Liver (tissue), 9 donors: ENCODE measurements around the gene SLC9A8. TPM values are rescaled to one million over a fixed set of nuclear protein-coding genes. Genes with fewer than 3 reads are reported as not detected.

ENCODE experiments used
- DNase-seq: peaks from one replicate; pipeline ENCODE4 v3.0.0-alpha.2; 2017; ENCODE audit warnings: low spot score
- H3K27ac ChIP-seq, 2 donors: one replicate each; pipeline ENCODE4 v1.7.0; 2013; ENCODE audit warnings: inconsistent platforms in 2 of 2, low read length in 2 of 2, control low read depth in 1 of 2, low read depth in 1 of 2, mild to moderate bottlenecking in 1 of 2
- H3K27me3 ChIP-seq, 4 donors: one replicate each; pipeline versions ENCODE4 v1.6.1 to v1.7.0; 2013; ENCODE audit warnings: low read length in 3 of 4, inconsistent platforms in 1 of 4, mild to moderate bottlenecking in 1 of 4, moderate library complexity in 1 of 4; ENCODE audit not compliant: control insufficient read depth in 4 of 4, insufficient read depth in 4 of 4
- H3K36me3 ChIP-seq, 4 donors: one replicate each; pipeline versions ENCODE4 v1.6.1 to v1.7.0; 2013; ENCODE audit warnings: low read length in 3 of 4, mild to moderate bottlenecking in 3 of 4, low read depth in 1 of 4, moderate library complexity in 1 of 4; ENCODE audit not compliant: control insufficient read depth in 4 of 4, insufficient read depth in 3 of 4
- H3K4me1 ChIP-seq, 4 donors: one replicate each; pipeline versions ENCODE4 v1.6.1 to v1.7.0; 2013; ENCODE audit warnings: low read length in 3 of 4, mild to moderate bottlenecking in 3 of 4, moderate library complexity in 1 of 4; ENCODE audit not compliant: control insufficient read depth in 4 of 4, insufficient read depth in 4 of 4
- H3K4me3 ChIP-seq, 3 donors: one replicate each; pipeline versions ENCODE4 v1.6.1 to v1.7.0; 2013; ENCODE audit warnings: low read length in 3 of 3, control low read depth in 1 of 3, low read depth in 1 of 3, mild to moderate bottlenecking in 1 of 3
- H3K9ac ChIP-seq, 2 donors: one replicate each; pipeline ENCODE4 v1.7.0; 2013; ENCODE audit warnings: low read length in 2 of 2, mild to moderate bottlenecking in 2 of 2, moderate library complexity in 2 of 2, control low read depth in 1 of 2, low read depth in 1 of 2
- H3K9me3 ChIP-seq, 4 donors: one replicate each; pipeline versions ENCODE4 v1.6.1 to v1.7.0; 2013; ENCODE audit warnings: low read length in 3 of 4; ENCODE audit not compliant: control insufficient read depth in 4 of 4
- ATF3 ChIP-seq: IDR thresholded peaks from 2 replicates; pipeline ENCODE4 v1.6.1; 2016; ENCODE audit warnings: antibody characterized with exemption
- CTCF ChIP-seq: fragments of 150-350 bp; IDR thresholded peaks from 2 replicates; pipeline ENCODE4 v1.5.1; 2017; ENCODE audit warnings: improper control_type of control experiment, low read depth, low read length; ENCODE audit not compliant: missing input control
- EGR1 ChIP-seq, 2 donors: IDR thresholded peaks; 2 replicates each; pipeline ENCODE4 v1.6.1; 2016 to 2018; ENCODE audit warnings: antibody characterized with exemption in 2 of 2, low read depth in 2 of 2
- FOXA1 ChIP-seq: IDR thresholded peaks from 2 replicates; pipeline ENCODE4 v1.6.1; 2016; ENCODE audit warnings: antibody characterized with exemption
- FOXA2 ChIP-seq: IDR thresholded peaks from 2 replicates; pipeline ENCODE4 v1.6.1; 2016; ENCODE audit warnings: antibody characterized with exemption
- HNF4A ChIP-seq, 2 donors: conservative IDR thresholded peaks; 2 replicates each; pipeline ENCODE4 v1.6.1; 2016; ENCODE audit warnings: antibody characterized with exemption in 2 of 2, mild to moderate bottlenecking in 2 of 2
- JUND ChIP-seq, 2 donors: IDR thresholded peaks; 2 replicates each; pipeline ENCODE4 v1.6.1; 2016; ENCODE audit warnings: antibody characterized with exemption in 2 of 2
- NR2F2 ChIP-seq: IDR thresholded peaks from 2 replicates; pipeline ENCODE4 v1.6.1; 2016; ENCODE audit warnings: antibody characterized with exemption
- RAD21 ChIP-seq, 2 donors: IDR thresholded peaks; 2 replicates each; pipeline ENCODE4 v1.6.1; 2016; ENCODE audit warnings: antibody characterized with exemption in 2 of 2, mild to moderate bottlenecking in 2 of 2
- REST ChIP-seq: IDR thresholded peaks from 2 replicates; pipeline ENCODE4 v1.6.1; 2016; ENCODE audit warnings: antibody characterized with exemption, mild to moderate bottlenecking
- RXRA ChIP-seq, 2 donors: IDR thresholded peaks; 2 replicates each; pipeline ENCODE4 v1.6.1; 2017 to 2018; ENCODE audit warnings: antibody characterized with exemption in 2 of 2, mild to moderate bottlenecking in 1 of 2
- TAF1 ChIP-seq: conservative IDR thresholded peaks from 2 replicates; pipeline ENCODE4 v1.6.1; 2016; ENCODE audit warnings: antibody characterized with exemption, mild to moderate bottlenecking
- YY1 ChIP-seq: IDR thresholded peaks from 2 replicates; pipeline ENCODE4 v1.6.1; 2016; ENCODE audit warnings: antibody characterized with exemption, mild to moderate bottlenecking
- WGBS: extraction: QIAGEN DNeasy Blood & Tissue Kit; methylation state at CpG from one replicate; pipeline ENCODE4 v1.1.7; 2013; 5-methylcytosine and 5-hydroxymethylcytosine counted together
- polyA plus RNA-seq, 2 donors: library from polyadenylated mRNA; stranded (reverse) in 1 of 2; unstranded in 1 of 2; fragments of 200-250 nt in 1 of 2; fragments of >200 nt in 1 of 2; fragmentation: Nextera tagmentation in 1 of 2; extraction: Ambion mirVana in 1 of 2; gene quantifications; one replicate each; pipeline versions ENCODE4 v1.2.1 to v1.2.3, GENCODE V29; 2013 to 2015
- total RNA-seq, 2 donors: library from RNA; depleted of rRNA; stranded (reverse); fragments of >200 nt; gene quantifications; one replicate each; pipeline ENCODE4 v1.2.3, GENCODE V29; 2014
- TF ChIP-seq, protein P1 (sequence below): IDR thresholded peaks from 2 replicates; pipeline ENCODE4 v1.6.1; 2016; ENCODE audit warnings: antibody characterized with exemption
- donor health status: healthy.
- donor health status: healthy.
- donor health status: healthy.
- donor health status: healthy.
- donor health status: healthy.

The SLC9A8 gene
- total and polyA plus RNA-seq, 4 donors, result 4.0 to 9.5 (median 8.6) TPM

DNA sequence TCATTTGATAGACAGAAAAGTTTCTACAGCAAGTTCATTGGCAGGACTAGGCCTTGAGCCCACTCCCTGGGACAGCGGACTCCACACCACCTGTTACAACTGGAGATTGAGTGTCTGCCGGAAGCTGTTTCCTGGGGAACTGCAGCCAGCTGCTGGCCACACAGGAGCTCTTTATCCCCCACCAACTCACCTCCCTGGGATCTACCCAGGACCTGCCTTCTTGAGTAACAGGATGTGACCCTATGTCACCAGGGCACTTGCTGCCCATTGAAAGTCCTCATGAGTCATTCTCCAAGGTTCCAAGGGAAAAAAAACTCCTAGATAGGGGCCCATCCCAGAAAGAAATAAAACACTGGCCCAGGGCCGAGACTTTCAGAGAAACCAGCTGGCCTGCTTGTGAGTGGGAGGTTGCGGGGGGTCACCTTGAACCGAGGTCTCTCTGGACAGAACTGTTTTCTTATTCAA is 37.4 kb upstream of the SLC9A8 start:
- H3K4me1 ChIP-seq, result peaks cover 12 to 24% (median 16%) of the 10 kb centered on the region in 4 donors

GRCh38 chr20:49779972-49780371 is 32.7 kb upstream of the SLC9A8 start:
- 91% methylated on average over 1 of the region's 1 CpG for WGBS
- H3K9me3 ChIP-seq, result no peaks in the 10 kb centered on the region
- peaks cover 6 to 14% (median 9%) of the 10 kb centered on the region in 4 donors for H3K4me1 ChIP-seq
- DNase-seq, result no peak
- no peaks in the 10 kb centered on the region for H3K27me3 ChIP-seq
- no peak for TF ChIP-seq FOXA1
- no peak for TF ChIP-seq HNF4A (conservative IDR thresholded peaks at IDR 0.05)
- no peak for TF ChIP-seq EGR1 (IDR thresholded peaks at IDR 0.05; ENCODE audit: low read depth in 2 of 2)
- TF ChIP-seq, protein P1, sequence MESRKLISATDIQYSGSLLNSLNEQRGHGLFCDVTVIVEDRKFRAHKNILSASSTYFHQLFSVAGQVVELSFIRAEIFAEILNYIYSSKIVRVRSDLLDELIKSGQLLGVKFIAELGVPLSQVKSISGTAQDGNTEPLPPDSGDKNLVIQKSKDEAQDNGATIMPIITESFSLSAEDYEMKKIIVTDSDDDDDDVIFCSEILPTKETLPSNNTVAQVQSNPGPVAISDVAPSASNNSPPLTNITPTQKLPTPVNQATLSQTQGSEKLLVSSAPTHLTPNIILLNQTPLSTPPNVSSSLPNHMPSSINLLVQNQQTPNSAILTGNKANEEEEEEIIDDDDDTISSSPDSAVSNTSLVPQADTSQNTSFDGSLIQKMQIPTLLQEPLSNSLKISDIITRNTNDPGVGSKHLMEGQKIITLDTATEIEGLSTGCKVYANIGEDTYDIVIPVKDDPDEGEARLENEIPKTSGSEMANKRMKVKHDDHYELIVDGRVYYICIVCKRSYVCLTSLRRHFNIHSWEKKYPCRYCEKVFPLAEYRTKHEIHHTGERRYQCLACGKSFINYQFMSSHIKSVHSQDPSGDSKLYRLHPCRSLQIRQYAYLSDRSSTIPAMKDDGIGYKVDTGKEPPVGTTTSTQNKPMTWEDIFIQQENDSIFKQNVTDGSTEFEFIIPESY, result no peak
- no peak for TF ChIP-seq ATF3
- H3K36me3 ChIP-seq, result no peaks in the 10 kb centered on the region
- H3K27ac ChIP-seq, result no peak overlapping the region
- H3K9ac ChIP-seq, result no peak overlapping the region
- H3K4me3 ChIP-seq, result no peak overlapping the region

More for the DNA sequence above, 37.4 kb upstream of the SLC9A8 start:
- H3K36me3 ChIP-seq, result no peaks in the 10 kb centered on the region
- no peaks in the 10 kb centered on the region for H3K9me3 ChIP-seq
- 74% methylated on average over 5 of the region's 5 CpGs for WGBS
- H3K9ac ChIP-seq, result no peak overlapping the region
- no peak overlapping the region for H3K4me3 ChIP-seq
- TF ChIP-seq FOXA2, result no peak
- peak in 1 of 2 donors; percentile 27 for TF ChIP-seq RXRA (IDR thresholded peaks at IDR 0.05)
- TF ChIP-seq JUND (IDR thresholded peaks at IDR 0.05), result peak; percentile 59 to 70
- TF ChIP-seq NR2F2, result peak; percentile 90
- no peak for DNase-seq
- no peaks in the 10 kb centered on the region for H3K27me3 ChIP-seq
- H3K27ac ChIP-seq, result peak overlapping the region in 1 of 2 donors; percentile 63

GRCh38 chr20:49781676-49782075 is 31.0 kb upstream of the SLC9A8 start:
- no peak overlapping the region for H3K27ac ChIP-seq
- no peaks in the 10 kb centered on the region for H3K27me3 ChIP-seq
- DNase-seq, result no peak
- no peak overlapping the region for H3K4me3 ChIP-seq
- WGBS, result 96% methylated on average over 3 of the region's 3 CpGs
- H3K9ac ChIP-seq, result no peak overlapping the region
- TF ChIP-seq NR2F2, result no peak
- TF ChIP-seq FOXA2, result no peak
- no peak for TF ChIP-seq CTCF
- TF ChIP-seq EGR1 (IDR thresholded peaks at IDR 0.05; ENCODE audit: low read depth in 2 of 2), result no peak
- TF ChIP-seq, protein P1, result no peak
- TF ChIP-seq RAD21 (IDR thresholded peaks at IDR 0.05), result no peak
- no peak for TF ChIP-seq FOXA1
- TF ChIP-seq ATF3, result no peak
- no peak for TF ChIP-seq RXRA (IDR thresholded peaks at IDR 0.05)
- no peak for TF ChIP-seq YY1
- no peak for TF ChIP-seq TAF1
- TF ChIP-seq REST, result no peak
- no peaks in the 10 kb centered on the region for H3K9me3 ChIP-seq
- no peaks in the 10 kb centered on the region for H3K36me3 ChIP-seq
- peaks cover 0 to 2% (median 0%) of the 10 kb centered on the region in 4 donors for H3K4me1 ChIP-seq
